Keratinocyte (primary cell): ENCODE measurements around the gene CD244. TPM values are rescaled to one million over a fixed set of nuclear protein-coding genes. Genes with fewer than 3 reads are reported as not detected.

Source experiments
- DNase-seq: peaks from one replicate; pipeline ENCODE4 v3.0.0-alpha.2; 2011; ENCODE audit warnings: low read depth, missing footprints, low spot score
- FAIRE-seq: peaks from 2 replicates; lab custom pipeline; 2011; peaks lifted over from hg19 to GRCh38; lab: Jason Lieb, UNC
- H2AFZ ChIP-seq: 2 replicates; pipeline ENCODE4 v1.6.0; 2012; ENCODE audit warnings: low read length, control low read depth, inconsistent platforms; ENCODE audit not compliant: control insufficient read depth
- H3K27ac ChIP-seq: 2 replicates; pipeline ENCODE4 v1.5.1; 2011; ENCODE audit warnings: low read length; ENCODE audit not compliant: control insufficient read depth, insufficient read depth
- H3K27me3 ChIP-seq: 3 replicates; pipeline ENCODE4 v1.6.0; 2011; ENCODE audit warnings: low read length; ENCODE audit not compliant: control insufficient read depth, insufficient read depth; ENCODE audit errors: extremely low read depth
- H3K36me3 ChIP-seq, 2 experiments: 2 replicates in 1 of 2; 3 replicates in 1 of 2; pipeline ENCODE4 v1.5.1; 2011; ENCODE audit warnings: low read length in 2 of 2, mild to moderate bottlenecking in 1 of 2; ENCODE audit not compliant: control insufficient read depth in 2 of 2, insufficient read depth in 2 of 2; ENCODE audit errors: extremely low read depth in 1 of 2
- H3K4me1 ChIP-seq: 3 replicates; pipeline ENCODE4 v1.5.1; 2011; ENCODE audit warnings: low read length; ENCODE audit not compliant: control insufficient read depth, insufficient read depth; ENCODE audit errors: extremely low read depth
- H3K4me2 ChIP-seq: 3 replicates; pipeline ENCODE4 v1.6.0; 2011; ENCODE audit warnings: low read depth, low read length; ENCODE audit not compliant: control insufficient read depth, insufficient read depth; ENCODE audit errors: extremely low read depth
- H3K4me3 ChIP-seq, 3 experiments: fragments of 200-600 bp in 1 of 3; sonication (generic) in 1 of 3; 2 replicates in 2 of 3; 3 replicates in 1 of 3; pipeline ENCODE4 v1.5.1; 2011 to 2016; ENCODE audit warnings: low read length in 3 of 3, mild to moderate bottlenecking in 3 of 3, control low read depth in 2 of 3, inconsistent platforms in 1 of 3, low read depth in 1 of 3, mixed read lengths in 1 of 3, mixed run types in 1 of 3, moderate library complexity in 1 of 3; ENCODE audit not compliant: control insufficient read depth in 2 of 3, insufficient read depth in 2 of 3; ENCODE audit errors: extremely low read depth in 1 of 3
- H3K79me2 ChIP-seq: 2 replicates; pipeline ENCODE4 v1.6.0; 2012; ENCODE audit warnings: low read length; ENCODE audit not compliant: control insufficient read depth, insufficient read depth
- H3K9ac ChIP-seq: 3 replicates; pipeline ENCODE4 v1.6.0; 2011; ENCODE audit warnings: low read length; ENCODE audit not compliant: control insufficient read depth, insufficient read depth; ENCODE audit errors: extremely low read depth
- H3K9me1 ChIP-seq: 3 replicates; pipeline ENCODE4 v1.6.0; 2011; ENCODE audit warnings: low read length; ENCODE audit not compliant: control insufficient read depth, insufficient read depth; ENCODE audit errors: extremely low read depth
- H3K9me3 ChIP-seq: 2 replicates; pipeline ENCODE4 v1.5.1; 2012; ENCODE audit warnings: low read depth, low read length; ENCODE audit not compliant: control insufficient read depth
- H4K20me1 ChIP-seq: 3 replicates; pipeline ENCODE4 v1.6.0; 2011; ENCODE audit warnings: low read length; ENCODE audit not compliant: control insufficient read depth, insufficient read depth; ENCODE audit errors: extremely low read depth
- EZH2 ChIP-seq: IDR thresholded peaks from one replicate; pipeline ENCODE4 v1.6.1; 2012; ENCODE audit warnings: inconsistent platforms, mild to moderate bottlenecking, low read length, moderate library complexity
- dilution Hi-C: fragments of 300-500 bp; cut with MboI; formaldehyde crosslinking; loops from one replicate; pipeline ENCODE4 v1.7.0; 2020; ENCODE audit warnings: low sequenced_read_pairs; ENCODE audit not compliant: extremely low pct_ligation_motif_present
- polyA plus RNA-seq, 5 experiments: library from polyadenylated mRNA; depleted of rRNA in 3 of 5; stranded (reverse) in 3 of 5; stranded (forward) in 1 of 5; unstranded in 1 of 5; fragments of >200 nt; gene quantifications; 1 replicate in 1 of 5; 2 replicates in 3 of 5; 3 replicates in 1 of 5; pipeline versions ENCODE4 v1.2.1 to v1.2.3, GENCODE V29; 2011 to 2012; ENCODE audit warnings: missing spikeins in 2 of 5, low read depth in 1 of 5, low replicate concordance in 1 of 5
- TF ChIP-seq, protein P1 (sequence below), 3 experiments: IDR thresholded peaks in 1 of 3; conservative IDR thresholded peaks in 1 of 3; optimal IDR thresholded peaks in 1 of 3; 2 replicates in 2 of 3; 3 replicates in 1 of 3; pipeline versions ENCODE3 to v1.5.1; 2011; ENCODE audit warnings: low read length in 3 of 3, mild to moderate bottlenecking in 3 of 3, moderate library complexity in 2 of 3, control low read depth in 1 of 3, inconsistent platforms in 1 of 3; ENCODE audit not compliant: insufficient read depth in 2 of 3; ENCODE audit errors: extremely low read depth in 1 of 3

CD244 gene
- polyA plus RNA-seq, 1 donor (not counting 4 experiments of a cell fraction or from before 2014, with no cell fraction given), result not detected

DNA sequence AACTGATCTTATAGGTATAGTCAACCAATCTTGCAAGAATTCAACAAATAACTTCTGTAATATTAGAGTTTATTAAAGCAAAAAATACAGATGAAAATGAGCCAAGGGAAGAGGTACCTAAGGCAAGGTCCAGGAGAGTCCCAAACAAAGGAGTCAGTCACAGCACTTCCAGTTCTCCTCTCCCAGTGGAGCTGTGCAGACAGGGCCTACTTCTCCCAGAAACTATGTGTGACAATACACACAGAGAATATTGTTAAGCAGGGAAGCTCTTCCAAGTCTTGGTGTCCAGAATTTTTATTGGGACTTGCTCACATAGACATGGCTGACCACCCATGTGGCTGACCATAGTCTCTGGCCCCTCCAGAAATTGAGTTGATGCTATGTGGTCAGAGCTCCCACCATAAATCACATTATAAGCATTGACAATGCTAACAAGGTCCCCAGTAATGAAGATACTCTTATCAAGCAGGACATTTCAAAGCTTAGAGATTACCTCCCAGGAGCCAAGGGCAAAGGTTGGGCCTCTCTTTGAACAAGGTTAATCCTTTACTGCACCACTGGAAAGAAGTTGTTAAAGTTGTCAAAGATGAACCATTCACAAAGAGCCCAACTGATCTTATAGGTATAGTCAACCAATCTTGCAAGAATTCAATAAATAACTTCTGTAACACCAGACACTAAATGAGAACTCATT is 3.5 kb upstream of the CD244 start:
- Histone ChIP-seq H3K27ac (no peak overlapping the region), H3K27me3 (no peaks in the 10 kb centered on the region), H3K4me1 (no peaks in the 10 kb centered on the region), H3K9me3 (no peaks in the 10 kb centered on the region), H4K20me1 (no peaks in the 10 kb centered on the region), H3K9me1 (no peaks in the 10 kb centered on the region), H3K36me3 (no peaks in the 10 kb centered on the region), H3K9ac (no peak overlapping the region), H3K79me2 (no peaks in the 10 kb centered on the region), H2AFZ (no peak overlapping the region), H3K4me3 (no peak overlapping the region), H3K4me2 (no peak overlapping the region)
- DNase-seq (no peak), FAIRE-seq (no peak)
- dilution Hi-C loops, result no loop called here
- TF ChIP-seq EZH2, result no peak
- TF ChIP-seq, protein P1, sequence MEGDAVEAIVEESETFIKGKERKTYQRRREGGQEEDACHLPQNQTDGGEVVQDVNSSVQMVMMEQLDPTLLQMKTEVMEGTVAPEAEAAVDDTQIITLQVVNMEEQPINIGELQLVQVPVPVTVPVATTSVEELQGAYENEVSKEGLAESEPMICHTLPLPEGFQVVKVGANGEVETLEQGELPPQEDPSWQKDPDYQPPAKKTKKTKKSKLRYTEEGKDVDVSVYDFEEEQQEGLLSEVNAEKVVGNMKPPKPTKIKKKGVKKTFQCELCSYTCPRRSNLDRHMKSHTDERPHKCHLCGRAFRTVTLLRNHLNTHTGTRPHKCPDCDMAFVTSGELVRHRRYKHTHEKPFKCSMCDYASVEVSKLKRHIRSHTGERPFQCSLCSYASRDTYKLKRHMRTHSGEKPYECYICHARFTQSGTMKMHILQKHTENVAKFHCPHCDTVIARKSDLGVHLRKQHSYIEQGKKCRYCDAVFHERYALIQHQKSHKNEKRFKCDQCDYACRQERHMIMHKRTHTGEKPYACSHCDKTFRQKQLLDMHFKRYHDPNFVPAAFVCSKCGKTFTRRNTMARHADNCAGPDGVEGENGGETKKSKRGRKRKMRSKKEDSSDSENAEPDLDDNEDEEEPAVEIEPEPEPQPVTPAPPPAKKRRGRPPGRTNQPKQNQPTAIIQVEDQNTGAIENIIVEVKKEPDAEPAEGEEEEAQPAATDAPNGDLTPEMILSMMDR (optimal IDR thresholded peaks at IDR 0.05 in 1 of 3, IDR thresholded peaks at IDR 0.05 in 1 of 3, conservative IDR thresholded peaks at IDR 0.05 in 1 of 3; ENCODE audit: extremely low read depth in 1 of 3, insufficient read depth in 2 of 3, low read length in 3 of 3), result no peak

DNA sequence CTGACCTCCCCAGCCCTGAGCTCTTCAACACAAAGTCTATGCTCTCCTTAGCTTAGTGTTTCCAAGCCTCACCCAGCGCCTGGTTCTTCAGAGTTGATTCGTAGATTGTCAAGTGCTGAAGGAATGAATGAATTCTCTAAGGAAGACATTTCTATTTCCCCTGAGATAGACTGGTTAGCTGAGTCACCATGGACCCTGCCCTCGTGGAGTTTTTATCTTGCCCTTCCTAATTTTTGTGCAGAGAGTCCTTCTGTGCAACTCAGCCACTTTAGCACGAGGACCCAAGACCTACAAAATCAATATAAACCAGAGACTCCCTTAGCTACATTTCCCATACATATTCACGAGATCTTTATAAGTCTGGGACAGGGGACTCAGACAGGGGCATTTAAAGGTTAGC is 2.6 kb upstream of the CD244 start:
- no peak for DNase-seq
- no peaks in the 10 kb centered on the region for H3K79me2 ChIP-seq

More for the DNA sequence above, 2.6 kb upstream of the CD244 start:
- Histone ChIP-seq H3K36me3 (no peaks in the 10 kb centered on the region), H3K9me1 (no peaks in the 10 kb centered on the region), H3K9me3 (no peaks in the 10 kb centered on the region), H3K27me3 (no peaks in the 10 kb centered on the region), H3K4me3 (no peak overlapping the region), H2AFZ (no peak overlapping the region), H3K4me2 (no peak overlapping the region), H3K27ac (no peak overlapping the region), H4K20me1 (no peaks in the 10 kb centered on the region), H3K9ac (no peak overlapping the region), H3K4me1 (no peaks in the 10 kb centered on the region)
- no peak for TF ChIP-seq EZH2
- TF ChIP-seq, protein P1 (optimal IDR thresholded peaks at IDR 0.05 in 1 of 3, IDR thresholded peaks at IDR 0.05 in 1 of 3, conservative IDR thresholded peaks at IDR 0.05 in 1 of 3; ENCODE audit: extremely low read depth in 1 of 3, insufficient read depth in 2 of 3, low read length in 3 of 3), result no peak
- FAIRE-seq, result no peak
- dilution Hi-C loops, result no loop called here
